Measurements from ENCODE around the gene IL12A.

Gene IL12A

GRCh38 chr3:159994182-159994581 is 5.5 kb downstream of the IL12A start:
- no peak for DNase-seq
- intact Hi-C loops (cut with DNase I; ENCODE audit: low total_unique reads), result no loop called here
- peaks cover 0 to 17% (median 7%) of the 10 kb centered on the region in 4 donors for H3K4me1 ChIP-seq
- no peak overlapping the region for H3K4me3 ChIP-seq
- H3K9me3 ChIP-seq, result no peaks in the 10 kb centered on the region
- H3K36me3 ChIP-seq, result no peaks in the 10 kb centered on the region
- H3K27me3 ChIP-seq, result no peaks in the 10 kb centered on the region
- TF ChIP-seq CTCF (IDR thresholded peaks at IDR 0.05), result no peak
- H3K27ac ChIP-seq, result no peak overlapping the region

DNA sequence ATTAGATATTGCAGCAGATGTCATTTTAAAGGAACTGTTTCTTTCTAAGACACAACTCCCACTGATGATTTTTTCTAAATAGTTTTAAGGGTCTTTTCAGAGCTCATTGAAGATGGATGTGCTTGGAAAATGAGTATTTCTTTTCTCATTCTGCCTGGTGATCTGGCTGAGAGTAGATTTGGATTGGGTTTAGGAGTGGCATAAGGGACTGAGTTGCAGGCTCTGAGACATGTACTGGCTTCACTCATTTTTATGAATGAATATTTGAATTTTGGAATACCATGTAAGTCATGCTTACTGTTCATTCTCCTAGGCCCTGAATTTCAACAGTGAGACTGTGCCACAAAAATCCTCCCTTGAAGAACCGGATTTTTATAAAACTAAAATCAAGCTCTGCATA is 6.5 kb downstream of the IL12A start:
- no peak for TF ChIP-seq CTCF (IDR thresholded peaks at IDR 0.05)
- Histone ChIP-seq H3K27ac (no peak overlapping the region), H3K9me3 (no peaks in the 10 kb centered on the region), H3K4me3 (no peak overlapping the region), H3K27me3 (no peaks in the 10 kb centered on the region), H3K4me1 (peaks cover 0 to 8% (median 5%) of the 10 kb centered on the region in 4 donors), H3K36me3 (no peaks in the 10 kb centered on the region)
- intact Hi-C loops (cut with DNase I; ENCODE audit: low total_unique reads), result no loop called here
- no peak for DNase-seq

GRCh38 chr3:159996018-159996417 is 7.4 kb downstream of the IL12A start:
- intact Hi-C loops (cut with DNase I; ENCODE audit: low total_unique reads), result no loop called here
- Histone ChIP-seq H3K27me3 (no peaks in the 10 kb centered on the region), H3K4me3 (no peak overlapping the region), H3K9me3 (no peaks in the 10 kb centered on the region), H3K4me1 (no peaks in the 10 kb centered on the region), H3K36me3 (no peaks in the 10 kb centered on the region), H3K27ac (no peak overlapping the region)
- DNase-seq, result no peak
- no peak for TF ChIP-seq CTCF (IDR thresholded peaks at IDR 0.05)

DNA sequence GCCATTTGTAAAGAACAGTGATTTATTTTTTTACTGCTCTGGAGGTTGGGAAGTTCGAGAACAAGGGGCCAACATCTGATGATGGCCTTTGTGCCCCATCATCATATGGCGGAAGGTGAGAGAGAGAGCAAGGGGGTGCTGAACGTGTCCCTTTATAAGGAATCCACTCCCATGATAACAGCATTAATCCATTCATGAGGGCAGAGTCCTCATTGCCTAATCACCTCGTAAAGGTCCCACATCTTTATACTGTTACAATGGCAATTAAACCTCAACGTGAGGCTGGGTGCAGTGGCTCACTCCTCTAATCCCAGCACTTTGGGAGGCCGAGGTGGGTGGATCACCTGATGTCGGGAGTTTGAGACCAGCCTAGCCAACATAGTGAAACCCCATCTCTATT is 8.3 kb downstream of the IL12A start:
- Histone ChIP-seq H3K27ac (no peak overlapping the region), H3K36me3 (no peaks in the 10 kb centered on the region), H3K4me1 (no peaks in the 10 kb centered on the region), H3K27me3 (no peaks in the 10 kb centered on the region), H3K9me3 (no peaks in the 10 kb centered on the region), H3K4me3 (no peak overlapping the region)
- DNase-seq, result no peak
- no peak for TF ChIP-seq CTCF (IDR thresholded peaks at IDR 0.05)
- intact Hi-C loops (cut with DNase I; ENCODE audit: low total_unique reads), result no loop called here

DNA sequence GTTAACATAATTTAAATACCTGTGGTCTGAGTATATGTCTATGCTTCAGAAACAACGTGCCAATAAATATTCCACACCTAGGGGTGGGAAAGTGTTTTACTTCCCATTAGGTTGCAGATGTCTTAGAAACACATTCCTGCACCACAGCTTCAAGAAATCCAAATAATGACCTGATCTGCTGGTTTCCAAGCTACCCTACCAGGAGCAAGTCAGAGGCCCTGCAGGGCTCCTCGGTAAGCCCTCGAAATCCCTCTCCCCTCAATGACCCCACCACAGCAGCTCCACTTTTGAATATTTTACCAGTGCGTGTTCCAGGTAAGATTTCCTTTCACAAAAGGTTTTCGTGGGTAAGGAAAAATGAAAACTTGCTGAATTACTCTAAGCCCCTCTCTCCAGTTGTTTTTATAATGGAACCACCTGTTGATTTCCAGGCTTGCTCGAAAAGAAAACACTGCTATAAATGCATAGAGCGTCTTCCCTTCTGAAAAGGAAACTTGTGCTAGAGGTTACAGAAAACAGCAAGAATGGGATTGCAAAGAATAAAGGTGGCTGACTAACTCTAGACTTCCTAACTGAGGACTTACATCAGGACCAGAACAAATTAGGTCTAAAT is 12.6 kb downstream of the IL12A start:
- intact Hi-C loops (cut with DNase I; ENCODE audit: low total_unique reads), result loop anchor here (5.0 to 10.0 kb wide), 3 partner anchors 109 to 736 kb away; no protein-coding TSS in a partner anchor
- H3K4me3 ChIP-seq, result no peak overlapping the region
- H3K27ac ChIP-seq, result no peak overlapping the region
- H3K36me3 ChIP-seq, result no peaks in the 10 kb centered on the region
- no peaks in the 10 kb centered on the region for H3K4me1 ChIP-seq
- no peaks in the 10 kb centered on the region for H3K9me3 ChIP-seq
- DNase-seq, result no peak
- no peaks in the 10 kb centered on the region for H3K27me3 ChIP-seq
- no peak for TF ChIP-seq CTCF (IDR thresholded peaks at IDR 0.05)
